ENCODE measurements around the gene ATP6V0E2. TPM values are rescaled to one million over a fixed set of nuclear protein-coding genes. Genes with fewer than 3 reads are reported as not detected.
"Not testable (repeated sequence)": the region's sequence is repeated elsewhere in the genome, so short reads cannot be mapped to it uniquely, and the experiment has no call there.

Gene ATP6V0E2
- total RNA-seq, 1 experiment from 2014 or later, result 19.0 TPM

DNA sequence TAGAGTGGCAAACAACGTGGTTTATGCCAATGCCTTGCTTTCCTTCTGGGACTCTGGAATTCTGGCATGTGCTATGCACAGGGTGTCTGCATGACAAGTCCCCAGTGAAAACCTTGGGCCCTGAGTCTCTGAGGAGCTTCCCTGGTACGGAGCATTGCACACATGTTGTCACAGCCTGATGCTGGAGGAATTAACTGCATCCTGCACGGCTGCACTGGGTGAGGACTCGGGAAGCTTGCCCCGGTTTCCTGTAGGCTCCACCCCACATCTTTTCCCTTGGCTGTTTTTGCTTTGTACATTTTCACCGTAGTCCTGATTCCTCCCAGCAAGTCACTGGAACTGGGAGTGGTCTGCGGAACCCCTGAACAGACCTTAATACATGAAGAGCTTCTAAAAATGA lies 52.6 kb downstream of the ATP6V0E2 start:
- not testable (repeated sequence) for H4K91ac ChIP-seq (ENCODE audit: insufficient read length, low read depth, low read length); H2BK15ac ChIP-seq (ENCODE audit: low read depth, low read length); H3K14ac ChIP-seq (ENCODE audit: insufficient read depth, low read length); H3K23me2 ChIP-seq (ENCODE audit: insufficient read length, low read depth, low read length, poor library complexity, severe bottlenecking); H3K27me3 ChIP-seq (ENCODE audit: insufficient read depth, low read length); H3K4me1 Mint-ChIP-seq; H3K9me3 ChIP-seq (ENCODE audit: control insufficient read depth, low read depth, low read length); H2BK20ac ChIP-seq (ENCODE audit: low read depth, low read length, poor library complexity, severe bottlenecking); H2AK5ac ChIP-seq (ENCODE audit: insufficient read length, low read length); DNase-seq; H3K79me2 ChIP-seq (ENCODE audit: insufficient read depth, low read length); H3K36me3 Mint-ChIP-seq (ENCODE audit: insufficient read depth in 1 of 3, low read depth in 3 of 3); H2BK120ac ChIP-seq (ENCODE audit: low read depth, low read length, poor library complexity, severe bottlenecking); H3K9me3 Mint-ChIP-seq; H2AFZ ChIP-seq (ENCODE audit: low read length); H4K5ac ChIP-seq (ENCODE audit: insufficient read length, low read depth, low read length); H4K8ac ChIP-seq (replicated peaks; ENCODE audit: insufficient read length, low read depth, low read length); H3K27ac Mint-ChIP-seq; H3K56ac ChIP-seq (ENCODE audit: insufficient read length, low read depth, low read length); H3K23ac ChIP-seq (ENCODE audit: insufficient read length, low read depth, low read length); H3K4ac ChIP-seq (ENCODE audit: low read depth, low read length); H3K79me1 ChIP-seq (ENCODE audit: insufficient read depth, low read depth, low read length, poor library complexity, severe bottlenecking); H2BK12ac ChIP-seq (ENCODE audit: insufficient read length, low read depth, low read length); H3K27me3 Mint-ChIP-seq (ENCODE audit: low read depth); H3K18ac ChIP-seq (ENCODE audit: insufficient read length, low read depth, low read length); H3K4me3 Mint-ChIP-seq; H4K20me1 ChIP-seq (ENCODE audit: control insufficient read depth, insufficient read depth, insufficient read length); H3K4me1 ChIP-seq (ENCODE audit: insufficient read depth, low read length); H3K27ac ChIP-seq (ENCODE audit: insufficient read length, low read depth, low read length); H3T11ph ChIP-seq (ENCODE audit: low read length); H3K9ac ChIP-seq (ENCODE audit: extremely low read depth, insufficient read length, low read length); H2BK5ac ChIP-seq (ENCODE audit: insufficient read length, low read length); H3K4me2 ChIP-seq (ENCODE audit: insufficient read depth, insufficient read length, low read length)
- no CpG with 5 or more reads among the region's 7 CpGs for WGBS (ENCODE audit: extremely low coverage, insufficient read length, low lambda C conversion rate)

Other genes with a start within 250 kb of the ATP6V0E2 start
- gene ZNF467, start 100.4 kb upstream of the ATP6V0E2 start, total RNA-seq (2021), result 0.31 and 0.35 TPM in 2 replicates
- 1.3 and 1.9 TPM in 2 replicates for gene ZNF862, start 35.6 kb upstream of the ATP6V0E2 start, total RNA-seq (2021)